Activated CD8-positive, alpha-beta memory T cell treated with anti-CD3 and anti-CD28 coated beads, Interleukin-2, amount 50 U/mL, for 4 hours (primary cell): ENCODE data around the gene CACNG4.

Source experiments
- DNase-seq: peaks from one replicate; pipeline ENCODE4 v3.0.0-alpha.2; 2020

CACNG4 gene

DNA sequence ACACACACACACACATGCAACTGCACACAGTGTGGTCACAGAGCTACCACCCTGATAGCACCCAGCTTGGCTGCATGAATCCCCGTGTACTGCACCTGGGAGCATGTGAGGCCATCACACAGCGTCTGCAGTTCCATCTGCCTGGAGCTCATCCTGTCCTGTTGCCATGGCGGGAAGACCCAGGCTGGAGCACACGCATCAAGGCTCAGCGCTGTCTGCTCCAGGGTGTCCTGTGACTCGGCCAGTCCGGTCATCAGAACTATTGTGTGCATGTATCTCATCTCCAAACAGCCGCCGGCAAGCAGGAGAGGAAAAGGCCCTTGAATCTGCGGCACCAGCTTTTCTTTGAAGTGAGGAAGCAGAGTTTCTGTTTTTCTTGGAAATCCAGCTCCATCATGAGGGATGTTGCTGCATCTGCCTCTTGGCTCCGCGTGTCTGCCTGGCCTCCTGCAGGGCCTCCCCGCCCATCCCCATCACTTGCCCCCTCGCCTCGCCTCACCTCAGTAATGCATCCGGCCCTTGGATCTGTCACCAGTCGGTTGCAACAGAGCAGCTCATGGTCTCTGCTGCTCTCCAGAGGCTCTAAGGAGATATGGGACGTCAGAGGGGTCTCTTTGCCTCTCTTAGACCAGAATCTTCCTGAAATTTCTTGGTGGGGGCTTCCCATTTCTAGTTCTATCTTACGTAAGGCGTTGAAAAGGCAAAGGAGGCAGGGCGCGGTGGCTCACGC, 23.7 kb downstream of the CACNG4 start:
- no peak for DNase-seq

DNA sequence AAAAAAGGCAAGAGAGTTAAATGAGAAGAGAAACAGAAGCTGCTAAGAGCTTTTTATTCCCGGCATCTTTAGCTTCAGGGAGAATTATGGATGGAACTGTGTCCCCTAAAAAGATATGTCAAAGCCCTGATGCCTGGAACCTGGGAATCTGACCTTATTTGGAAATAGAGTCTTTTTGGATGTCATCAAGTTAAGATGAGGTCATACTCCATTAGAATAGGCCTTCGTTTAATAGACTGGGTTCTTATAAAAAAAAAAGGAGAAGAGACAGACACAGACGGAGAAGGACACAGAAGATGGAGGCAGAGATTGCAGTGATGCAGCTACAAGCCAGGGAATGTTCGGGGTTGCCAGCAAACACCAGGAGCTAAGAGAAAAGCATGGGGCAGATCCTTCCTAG, 24.6 kb downstream of the CACNG4 start:
- DNase-seq: no peak

DNA sequence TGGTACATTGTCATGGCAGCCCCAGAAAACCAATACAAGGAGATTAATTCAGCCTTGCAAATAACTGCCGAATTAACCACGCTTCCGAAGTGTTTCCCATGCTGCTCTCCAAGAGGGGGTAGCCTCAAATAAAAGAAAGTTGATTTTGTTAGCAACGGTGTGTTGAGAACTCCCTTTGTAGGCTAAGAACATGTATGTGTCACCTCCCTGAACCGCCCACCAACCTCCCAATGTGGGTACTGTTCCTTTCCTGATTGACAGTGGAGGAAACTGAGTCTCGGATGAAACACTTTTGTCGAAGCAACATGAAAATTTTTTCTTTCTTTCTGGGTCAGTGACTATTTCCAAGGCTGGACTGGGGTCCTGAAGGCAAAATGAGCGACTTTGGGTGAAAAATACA, 25.1 kb downstream of the CACNG4 start:
- no peak for DNase-seq

DNA sequence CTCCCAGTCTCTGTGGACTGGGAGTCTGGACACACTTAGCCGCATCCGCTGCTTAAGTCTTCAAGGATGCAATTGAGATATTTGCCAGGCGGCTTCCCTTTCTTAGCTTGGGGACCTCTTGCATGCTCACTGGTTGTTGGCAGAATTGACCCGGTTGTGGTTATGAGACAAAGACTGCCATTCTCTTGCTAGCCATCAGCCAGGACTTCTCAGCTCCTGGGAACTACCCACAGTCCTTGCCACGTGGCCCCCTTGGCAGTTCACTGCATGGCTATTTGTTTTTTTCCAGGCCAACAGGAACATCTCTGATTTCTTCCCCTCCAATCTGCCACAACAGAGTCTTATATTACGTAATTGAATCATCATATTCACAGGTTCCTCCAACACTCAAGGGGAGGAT, 25.5 kb downstream of the CACNG4 start:
- no peak for DNase-seq

DNA sequence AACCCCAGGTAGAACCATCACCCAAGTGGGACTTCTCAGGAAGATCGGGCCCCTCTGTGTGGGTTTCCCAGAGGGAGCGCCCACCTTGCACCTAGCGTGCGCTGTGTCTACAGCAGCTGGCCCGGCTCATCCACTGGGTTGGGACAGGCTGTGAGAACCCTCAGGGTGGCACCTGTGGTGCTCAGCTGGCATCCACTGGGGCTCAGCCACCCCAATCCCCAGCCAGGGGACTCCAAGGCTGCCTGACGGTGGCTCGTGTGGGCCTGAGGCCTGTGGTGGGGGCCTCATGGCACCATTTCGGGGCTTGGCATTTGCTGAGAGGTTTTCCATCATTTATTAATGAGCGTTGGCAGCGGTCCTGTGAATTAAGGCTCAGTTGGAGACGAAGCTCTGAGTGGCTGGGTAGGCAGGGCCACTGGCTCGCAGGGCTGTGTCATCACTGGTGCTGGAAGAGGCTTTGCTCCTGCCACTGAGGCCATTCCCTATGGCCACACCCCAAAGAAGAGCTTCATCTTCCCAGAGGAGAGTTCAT, 28.5 kb downstream of the CACNG4 start:
- no peak for DNase-seq

DNA sequence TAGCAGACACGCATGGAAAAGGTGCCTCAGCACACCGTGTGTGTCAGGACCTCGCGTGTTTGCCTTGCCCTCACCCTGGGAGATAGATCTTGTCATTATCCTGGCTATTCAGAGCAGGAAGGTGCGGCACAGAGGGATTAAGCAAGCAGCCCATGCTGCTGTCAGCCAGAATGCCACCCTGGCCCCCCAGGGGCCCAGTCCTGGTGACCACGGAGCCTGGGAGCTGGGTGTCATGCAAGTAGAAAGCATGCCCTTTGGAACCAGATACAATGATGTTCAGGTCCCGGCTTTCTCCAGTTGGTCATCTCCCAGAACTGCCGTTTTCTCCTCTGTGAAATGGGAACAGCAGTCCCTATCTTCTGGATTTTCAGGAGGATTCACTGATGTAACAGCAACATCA, 29.9 kb downstream of the CACNG4 start:
- DNase-seq: no peak

DNA sequence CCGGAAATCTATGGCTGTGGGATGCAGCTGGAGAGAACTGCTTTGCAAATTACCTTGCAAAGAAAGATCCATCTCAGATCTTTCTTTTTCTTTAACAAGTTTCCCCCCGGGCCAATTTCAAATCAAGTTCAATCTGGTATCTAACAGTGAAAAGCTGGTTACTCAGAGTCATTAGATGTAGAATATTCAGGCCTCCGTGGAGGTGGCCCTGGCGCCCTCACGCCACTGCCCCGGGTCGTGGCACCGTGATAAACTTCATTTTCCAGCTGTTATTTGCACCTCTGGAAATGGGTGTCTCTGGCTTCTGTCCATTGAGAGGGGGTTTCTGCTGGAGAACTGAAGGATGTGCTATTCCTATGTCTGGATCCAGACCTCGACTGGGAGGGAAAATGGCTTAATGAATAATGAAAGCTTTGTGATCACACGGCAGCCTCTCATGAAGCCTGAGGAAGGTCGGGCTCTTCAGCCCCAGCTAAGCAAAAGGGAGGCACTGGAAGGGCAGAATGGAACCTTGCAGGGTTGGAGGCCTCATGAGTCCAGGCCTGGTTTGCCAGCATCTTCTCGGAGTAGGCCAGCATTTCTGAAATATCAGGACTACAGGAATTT, 30.5 kb downstream of the CACNG4 start:
- no peak for DNase-seq

DNA sequence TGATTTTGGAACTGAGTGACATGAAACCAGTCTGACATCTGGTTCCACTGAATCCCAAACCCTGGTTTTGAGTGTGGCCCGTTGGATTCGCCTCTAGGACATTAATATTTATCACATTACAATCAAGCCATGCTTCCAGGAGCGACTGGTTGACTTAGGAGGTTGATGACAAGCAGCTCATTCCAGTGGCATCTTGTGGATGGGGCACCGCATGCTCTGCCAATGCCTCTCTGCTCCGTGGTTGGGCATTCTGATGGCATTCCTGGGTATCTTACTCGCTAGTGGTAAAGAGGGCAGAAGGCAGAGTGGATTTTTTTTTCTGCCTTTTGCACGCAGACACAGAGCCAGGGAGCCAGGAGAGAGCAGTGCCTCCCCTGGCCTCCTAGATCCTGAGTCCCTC, 31.4 kb downstream of the CACNG4 start:
- DNase-seq: no peak

DNA sequence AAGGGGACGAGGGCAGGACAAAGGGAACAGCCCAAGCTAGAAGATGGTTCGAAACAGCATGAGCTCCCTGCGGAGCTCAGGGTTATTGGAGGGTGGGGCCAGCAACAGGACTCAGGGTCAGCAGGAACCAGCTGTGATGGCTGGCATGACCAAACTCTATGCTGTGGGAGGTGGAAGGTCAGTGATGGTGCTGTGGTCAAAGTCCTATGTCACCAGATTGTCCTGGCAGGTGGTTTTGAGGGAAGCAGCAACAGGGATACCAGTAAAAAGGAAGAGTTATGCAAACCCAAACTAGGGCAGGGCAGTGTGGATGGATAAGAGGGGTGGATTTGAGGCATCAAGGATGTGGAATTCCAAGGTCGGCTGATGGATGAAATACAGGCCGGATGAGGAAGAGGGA, 32.4 kb downstream of the CACNG4 start:
- DNase-seq: no peak

DNA sequence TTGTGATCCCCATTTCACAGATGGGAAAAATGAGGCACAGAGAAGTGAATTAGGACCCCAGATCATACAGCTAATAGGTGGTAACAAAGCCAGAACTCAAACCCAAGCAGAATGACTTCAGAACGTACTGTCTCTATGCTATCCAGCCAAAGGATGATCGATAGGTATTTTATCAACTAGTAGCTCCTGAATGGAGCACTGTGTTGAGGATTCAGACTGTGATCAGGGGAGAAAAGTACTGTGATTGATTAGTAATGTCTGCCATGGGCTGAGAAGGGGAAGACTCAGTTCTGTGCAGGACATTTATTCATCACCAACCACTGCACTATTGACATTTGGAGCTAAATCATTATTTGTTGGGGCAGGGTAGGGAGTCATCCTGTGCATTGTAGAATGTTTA, 38.7 kb downstream of the CACNG4 start:
- DNase-seq: no peak

DNA sequence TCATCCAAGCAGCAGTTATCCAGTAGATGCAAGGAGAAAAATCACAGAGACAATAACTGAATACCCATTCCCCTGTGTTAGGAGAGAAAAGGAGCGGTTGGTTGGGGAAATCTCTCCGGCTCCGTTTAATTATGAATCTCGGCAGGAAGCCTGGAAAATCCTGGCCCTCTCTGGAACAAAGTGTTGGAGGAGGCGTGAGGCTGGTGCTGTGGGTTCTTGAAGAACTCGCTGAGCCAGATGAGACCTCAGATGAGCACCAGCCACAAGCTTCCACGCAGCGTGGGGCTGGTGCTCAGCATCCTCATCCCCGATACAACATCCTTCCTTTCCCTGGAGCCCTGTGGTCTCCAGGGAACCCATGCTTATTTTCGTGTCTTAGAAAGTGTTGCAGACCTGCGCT, 39.7 kb downstream of the CACNG4 start:
- no peak for DNase-seq

DNA sequence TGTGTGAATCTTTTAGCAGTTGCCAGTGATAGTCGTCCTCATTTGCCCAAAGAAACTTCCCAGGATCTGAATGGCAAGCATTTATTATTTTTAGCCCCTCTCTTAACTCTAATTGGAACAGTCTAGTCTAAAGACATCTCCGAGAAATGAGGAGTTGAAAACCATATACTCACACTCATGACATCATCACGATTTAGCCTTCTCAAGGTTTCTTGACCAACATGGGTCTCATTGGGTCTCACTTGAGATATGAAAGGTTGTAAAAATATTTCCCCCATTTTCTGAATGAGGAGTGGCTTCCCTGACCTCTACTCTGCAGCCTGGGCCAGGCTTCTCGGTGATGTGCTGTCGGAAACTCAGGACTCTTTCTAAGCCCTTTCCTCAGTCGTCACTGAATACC, 42.8 kb downstream of the CACNG4 start:
- no peak for DNase-seq

DNA sequence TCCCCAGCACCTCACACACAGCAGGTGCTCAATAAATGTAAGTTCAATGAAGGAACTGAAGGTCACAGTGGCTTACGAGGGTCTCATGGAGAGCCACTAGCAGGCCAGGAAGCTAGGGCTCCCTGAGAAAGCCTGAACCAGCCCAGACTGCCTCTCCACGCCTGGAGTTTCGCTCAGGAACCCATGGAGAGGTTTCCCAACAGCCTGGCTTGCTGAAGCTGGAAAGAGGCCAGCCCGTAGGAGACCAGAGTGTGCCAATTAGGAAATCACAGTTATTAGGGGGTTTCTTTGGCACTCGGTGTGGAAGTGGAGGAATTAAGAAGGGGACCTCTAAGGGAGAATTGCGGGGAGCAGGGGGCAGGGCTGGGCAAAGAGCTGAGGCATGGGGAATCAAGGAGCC, 43.6 kb downstream of the CACNG4 start:
- DNase-seq: no peak

DNA sequence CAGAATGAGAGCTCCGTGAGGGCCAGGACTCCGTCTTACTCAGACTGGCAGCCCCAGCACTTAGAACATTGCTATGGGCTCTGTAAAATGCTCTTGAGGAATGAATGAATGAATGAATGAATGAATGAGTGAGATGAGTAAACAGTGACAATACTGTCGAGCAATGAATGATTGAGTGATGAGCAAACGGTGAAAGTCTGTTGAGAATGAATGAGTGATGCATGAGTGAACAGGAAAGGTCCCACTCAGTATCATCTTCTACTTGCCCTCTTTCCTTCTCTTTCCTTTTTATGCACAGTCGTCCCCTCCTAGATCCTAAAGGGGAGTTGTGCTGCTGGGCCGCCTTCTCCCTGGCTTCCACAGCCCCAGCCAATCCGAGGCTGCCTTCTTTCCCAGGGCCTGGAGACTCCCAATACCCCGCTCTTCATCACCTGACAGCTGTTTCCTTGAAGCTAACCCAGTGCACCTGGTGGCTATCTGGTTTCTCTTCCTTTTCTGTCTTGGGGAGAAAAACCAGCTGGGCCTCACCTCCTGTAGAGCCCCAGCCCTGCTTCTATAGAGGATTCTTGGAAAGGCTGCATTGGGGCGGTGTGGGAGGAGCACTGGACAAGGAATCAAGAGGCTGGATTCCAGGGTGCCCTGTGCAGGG, 47.1 kb downstream of the CACNG4 start:
- no peak for DNase-seq

DNA sequence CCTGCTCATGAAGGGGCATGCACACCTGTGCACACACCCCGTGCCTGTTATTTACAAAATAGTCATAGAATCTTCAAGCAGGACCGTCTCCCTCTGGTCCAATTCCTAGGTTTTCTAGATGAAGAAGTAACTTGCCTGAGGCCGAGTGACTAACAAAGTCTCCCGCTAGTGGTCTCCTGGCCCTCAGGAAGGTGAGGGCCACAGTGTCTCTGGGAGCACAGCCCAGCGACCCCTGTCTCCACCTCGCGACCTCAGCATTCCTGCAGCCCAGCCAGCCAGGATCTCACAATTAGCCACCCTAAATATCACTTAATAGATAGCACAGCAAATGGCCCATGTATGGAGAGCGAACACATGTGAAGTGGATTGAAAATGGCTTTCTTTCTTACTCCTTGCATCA, 49.4 kb downstream of the CACNG4 start:
- DNase-seq: no peak

DNA sequence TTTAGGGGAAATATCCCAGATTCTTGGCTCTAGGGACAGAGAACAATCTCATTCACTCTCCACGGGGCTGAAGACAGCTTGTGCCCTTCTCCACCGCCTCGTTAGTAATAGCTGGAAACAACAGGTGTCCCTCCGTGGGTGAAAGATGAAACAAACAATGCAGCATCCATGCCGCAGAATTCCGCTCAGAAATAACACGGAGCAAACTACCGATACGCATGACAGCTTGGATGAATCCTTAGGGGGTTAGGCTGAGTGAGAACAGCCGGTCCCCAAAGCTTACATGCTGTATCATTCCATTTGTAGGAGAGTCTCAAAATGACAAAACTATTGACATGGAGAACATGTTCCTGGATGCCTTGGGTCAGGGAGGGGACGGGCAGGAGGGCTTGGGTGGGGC, 50.5 kb downstream of the CACNG4 start:
- DNase-seq: no peak

DNA sequence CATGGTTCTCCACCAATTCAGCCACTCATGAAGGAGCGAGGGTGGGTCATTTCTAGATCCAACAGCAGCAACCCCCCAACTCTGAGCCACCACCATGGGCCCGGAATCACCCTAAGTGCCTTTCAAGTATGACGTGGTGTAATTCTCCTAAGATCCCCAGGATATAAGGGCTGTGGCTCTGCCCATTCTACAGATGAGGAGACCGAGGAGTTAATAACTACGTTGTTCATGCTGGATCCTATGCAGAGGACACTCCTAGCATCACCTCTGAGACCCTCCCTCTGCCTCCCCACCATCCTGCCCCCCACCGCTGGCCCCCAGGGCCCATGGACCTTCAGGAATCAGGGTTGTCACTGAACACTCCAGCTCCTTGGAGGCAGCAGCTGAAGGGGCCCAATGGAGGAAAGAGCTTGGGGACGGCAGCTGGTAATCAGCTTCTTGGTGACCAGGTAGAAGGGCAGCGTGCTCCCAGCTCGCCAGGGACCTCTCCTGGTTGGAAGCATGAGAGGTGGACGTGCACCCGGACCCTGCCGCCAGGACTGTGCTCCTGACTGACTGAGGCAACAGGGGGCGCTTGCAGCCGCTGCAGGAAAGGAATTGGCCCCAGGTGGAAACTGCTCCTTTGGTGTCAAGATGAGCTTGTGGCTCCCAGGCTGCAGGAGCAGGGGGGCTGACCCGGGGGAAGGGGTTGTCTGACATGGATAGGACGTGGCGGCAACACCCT, 51.7 kb downstream of the CACNG4 start:
- DNase-seq: no peak

DNA sequence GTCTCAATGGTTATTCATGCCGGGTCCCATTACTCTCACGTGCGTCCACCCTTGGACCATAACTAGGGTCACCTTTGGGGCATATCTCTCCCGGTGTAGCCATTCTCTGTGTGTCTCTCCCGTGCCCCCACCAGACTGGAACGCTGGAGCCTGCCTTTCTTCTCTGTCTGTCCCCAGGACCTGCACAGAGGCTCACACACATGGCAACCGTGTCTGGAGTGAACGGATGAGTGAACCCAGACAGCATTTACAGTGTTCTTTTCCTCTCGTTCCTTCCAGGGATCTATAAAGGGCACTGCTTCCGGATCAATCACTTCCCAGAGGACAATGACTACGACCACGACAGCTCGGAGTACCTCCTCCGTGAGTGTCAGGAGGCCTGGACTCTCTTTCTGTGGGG, 53.4 kb downstream of the CACNG4 start:
- DNase-seq: no peak

DNA sequence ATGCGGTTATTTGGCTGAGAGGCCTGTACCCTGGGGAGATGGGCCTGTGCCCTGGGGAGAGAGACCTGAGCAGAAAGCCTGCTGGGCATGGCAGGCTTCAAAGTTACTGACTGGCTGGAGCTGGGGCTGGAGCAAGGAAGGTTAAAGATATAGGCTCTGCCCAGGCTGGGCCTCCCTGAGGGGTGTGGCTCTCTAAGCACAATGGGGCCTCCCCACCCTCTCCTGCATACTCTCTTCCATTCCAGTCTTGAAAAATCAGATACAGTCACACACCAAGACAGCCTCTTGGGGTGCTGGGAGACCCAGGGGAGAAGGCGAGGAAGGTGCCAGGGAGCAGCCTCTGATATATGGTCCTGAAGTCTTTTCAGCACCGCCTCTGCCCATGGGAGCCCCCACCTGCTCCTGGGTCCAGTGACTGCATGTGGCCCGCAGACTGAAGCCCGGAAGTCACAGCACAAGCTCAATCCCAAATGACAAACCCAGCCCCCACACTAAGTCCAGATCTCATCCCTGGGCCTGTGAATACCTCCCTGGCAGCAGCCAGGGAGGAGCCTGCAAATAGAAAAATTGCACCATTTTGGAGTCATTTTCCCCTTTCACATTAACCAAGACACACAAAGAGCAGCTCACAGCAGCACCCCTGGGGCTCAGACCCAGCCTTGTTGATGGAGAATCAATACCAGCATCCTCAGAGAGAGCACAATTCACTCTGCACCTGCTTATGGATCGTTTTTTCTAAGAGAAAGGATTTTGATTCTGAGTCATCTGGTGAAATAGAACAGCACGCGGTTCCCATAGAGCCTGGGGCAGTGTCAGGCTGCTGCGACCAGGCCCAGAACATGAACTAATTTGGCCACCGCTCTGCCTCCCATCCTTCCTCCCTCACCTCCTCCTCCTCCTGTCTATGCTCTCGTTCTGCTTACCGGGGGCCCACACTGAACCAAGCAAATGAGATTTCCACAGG, 54.2 kb downstream of the CACNG4 start:
- DNase-seq: no peak

DNA sequence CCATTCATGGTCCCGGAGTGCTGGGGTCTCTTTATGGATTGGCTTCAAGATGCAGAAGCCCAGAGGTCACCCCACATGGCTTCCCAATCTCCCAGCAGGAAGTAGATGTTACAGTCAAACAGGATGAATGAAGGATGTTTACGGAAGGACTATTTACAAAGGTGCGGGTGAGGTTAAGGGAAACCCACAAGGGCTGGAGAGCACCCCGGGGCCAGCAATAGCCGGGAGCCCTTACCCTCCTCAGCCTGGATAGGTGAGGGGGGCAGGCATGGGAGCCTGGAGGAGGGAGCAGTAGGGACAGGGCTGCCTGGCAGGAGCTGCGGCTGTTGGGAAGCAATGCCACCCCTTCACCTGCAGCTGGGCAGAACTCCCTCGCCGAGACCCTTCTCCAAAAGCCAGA, 55.3 kb downstream of the CACNG4 start:
- no peak for DNase-seq

DNA sequence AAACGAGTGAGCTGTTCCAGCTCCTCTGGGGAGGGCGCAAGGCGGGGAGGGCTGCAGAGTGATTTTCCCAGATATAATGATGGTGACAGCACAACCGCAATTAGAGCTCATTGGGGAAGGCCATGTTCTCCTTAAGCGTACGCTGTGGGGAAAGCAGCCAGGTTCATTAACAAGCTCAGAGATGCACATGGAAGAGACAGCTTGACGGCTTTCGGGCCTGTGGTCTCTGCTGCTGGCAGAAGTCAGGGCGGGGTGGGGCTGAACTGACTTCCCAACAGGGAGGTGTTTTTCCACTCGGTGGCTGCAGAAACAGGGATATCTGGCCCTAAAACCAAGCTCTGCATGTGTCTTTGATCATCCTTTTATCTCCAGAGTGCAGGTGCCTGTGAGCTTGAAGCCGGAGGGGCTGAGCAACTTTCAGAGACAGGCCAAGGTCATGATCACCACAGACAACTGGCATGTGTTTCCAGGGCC, 55.8 kb downstream of the CACNG4 start:
- no peak for DNase-seq

DNA sequence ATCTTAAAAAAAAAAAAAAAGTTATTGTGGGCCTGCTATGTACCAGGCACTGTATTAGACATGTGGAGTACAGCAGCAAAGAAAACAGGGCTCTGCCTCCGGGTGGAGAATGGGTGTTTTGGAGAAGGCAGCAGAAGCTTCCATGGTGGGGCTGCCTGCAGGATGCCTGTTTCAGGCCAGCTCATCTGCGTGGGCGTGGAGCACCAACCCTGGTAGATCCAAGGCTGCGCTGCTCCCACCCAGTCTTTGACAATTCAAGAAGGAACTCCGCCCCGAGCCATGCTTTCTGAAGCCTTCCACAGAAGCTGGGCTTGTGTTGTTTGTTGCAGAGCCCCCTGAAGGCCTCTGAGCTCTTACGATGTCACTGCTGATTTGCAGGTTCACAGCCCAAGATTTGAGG, 56.7 kb downstream of the CACNG4 start:
- no peak for DNase-seq
